ENCODE data around the gene RNF208. TPM values are rescaled to one million over a fixed set of nuclear protein-coding genes. Genes with fewer than 3 reads are reported as not detected.
A peak's percentile ranks its signal among the peaks of the same experiment; 100 is the strongest.

RNF208 gene
- total and polyA plus RNA-seq, 9 of the 15 experiments (the other 6 are each of a cell fraction or from before 2014, with no cell fraction given) = 0.15 to 6.9 (median 0.50) TPM; not detected in 2

DNA sequence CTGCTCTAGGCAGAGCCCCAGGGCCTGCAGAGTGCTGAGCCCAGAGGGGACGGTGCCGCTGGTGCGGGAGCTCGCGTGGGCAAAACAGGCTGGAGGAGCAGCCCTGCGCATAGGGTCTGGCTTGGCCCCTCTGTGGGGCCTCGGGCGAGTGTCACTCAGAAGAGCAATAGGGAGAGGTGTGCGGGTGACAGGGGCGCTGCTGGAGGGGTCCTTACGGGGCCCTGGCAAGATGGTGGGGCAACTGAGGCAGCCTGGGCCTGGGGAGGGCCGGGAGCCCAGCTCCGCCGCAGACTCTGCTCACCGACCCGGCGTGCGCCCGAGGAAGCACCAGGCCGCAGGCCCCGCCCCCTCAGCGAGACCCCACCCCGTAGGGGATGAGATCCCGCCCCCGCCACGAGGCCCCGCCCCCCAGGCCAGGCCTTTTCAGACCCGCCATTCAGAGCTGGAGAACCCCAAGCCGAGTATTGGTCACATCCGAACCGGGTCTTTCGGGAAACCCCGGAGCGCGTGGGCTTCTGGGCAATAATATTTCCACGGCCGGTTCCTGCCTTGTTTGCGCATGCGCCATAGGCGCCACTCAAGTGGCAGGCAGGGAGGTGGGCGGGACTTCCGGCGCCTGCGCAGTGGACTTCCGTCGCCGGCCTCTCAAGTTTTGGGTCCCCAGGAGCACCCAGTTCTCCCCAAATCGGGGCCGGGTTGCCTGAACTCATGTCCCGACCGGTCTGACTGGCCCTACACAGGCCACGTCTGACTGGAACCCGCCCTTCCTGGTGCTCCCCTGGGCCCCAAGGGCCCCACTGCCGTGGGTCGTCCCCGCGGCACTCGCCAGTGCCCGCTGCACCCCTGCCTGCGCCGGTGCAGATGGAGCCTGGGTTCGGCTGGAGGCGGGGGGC, 1.3 kb upstream of the RNF208 start (continued):
- TF ChIP-seq, protein P1, sequence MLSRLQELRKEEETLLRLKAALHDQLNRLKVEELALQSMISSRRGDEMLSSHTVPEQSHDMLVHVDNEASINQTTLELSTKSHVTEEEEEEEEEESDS (CRISPR knock-in tag; IDR thresholded peaks at IDR 0.05) = no peak
- TF ChIP-seq ZNF76 (CRISPR knock-in tag; IDR thresholded peaks at IDR 0.05; ENCODE audit: borderline replicate concordance) = no peak
- no peak for TF ChIP-seq MAFG (tag; conservative IDR thresholded peaks at IDR 0.05)
- TF ChIP-seq, protein P2, sequence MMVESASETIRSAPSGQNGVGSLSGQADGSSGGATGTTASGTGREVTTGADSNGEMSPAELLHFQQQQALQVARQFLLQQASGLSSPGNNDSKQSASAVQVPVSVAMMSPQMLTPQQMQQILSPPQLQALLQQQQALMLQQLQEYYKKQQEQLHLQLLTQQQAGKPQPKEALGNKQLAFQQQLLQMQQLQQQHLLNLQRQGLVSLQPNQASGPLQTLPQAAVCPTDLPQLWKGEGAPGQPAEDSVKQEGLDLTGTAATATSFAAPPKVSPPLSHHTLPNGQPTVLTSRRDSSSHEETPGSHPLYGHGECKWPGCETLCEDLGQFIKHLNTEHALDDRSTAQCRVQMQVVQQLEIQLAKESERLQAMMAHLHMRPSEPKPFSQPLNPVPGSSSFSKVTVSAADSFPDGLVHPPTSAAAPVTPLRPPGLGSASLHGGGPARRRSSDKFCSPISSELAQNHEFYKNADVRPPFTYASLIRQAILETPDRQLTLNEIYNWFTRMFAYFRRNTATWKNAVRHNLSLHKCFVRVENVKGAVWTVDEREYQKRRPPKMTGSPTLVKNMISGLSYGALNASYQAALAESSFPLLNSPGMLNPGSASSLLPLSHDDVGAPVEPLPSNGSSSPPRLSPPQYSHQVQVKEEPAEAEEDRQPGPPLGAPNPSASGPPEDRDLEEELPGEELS (CRISPR knock-in tag; IDR thresholded peaks at IDR 0.05; ENCODE audit: borderline replicate concordance) = no peak
- TF ChIP-seq, protein P3, sequence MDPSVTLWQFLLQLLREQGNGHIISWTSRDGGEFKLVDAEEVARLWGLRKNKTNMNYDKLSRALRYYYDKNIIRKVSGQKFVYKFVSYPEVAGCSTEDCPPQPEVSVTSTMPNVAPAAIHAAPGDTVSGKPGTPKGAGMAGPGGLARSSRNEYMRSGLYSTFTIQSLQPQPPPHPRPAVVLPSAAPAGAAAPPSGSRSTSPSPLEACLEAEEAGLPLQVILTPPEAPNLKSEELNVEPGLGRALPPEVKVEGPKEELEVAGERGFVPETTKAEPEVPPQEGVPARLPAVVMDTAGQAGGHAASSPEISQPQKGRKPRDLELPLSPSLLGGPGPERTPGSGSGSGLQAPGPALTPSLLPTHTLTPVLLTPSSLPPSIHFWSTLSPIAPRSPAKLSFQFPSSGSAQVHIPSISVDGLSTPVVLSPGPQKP (CRISPR knock-in tag; IDR thresholded peaks at IDR 0.05) = no peak
- no peak for TF ChIP-seq ZNF274 (IDR thresholded peaks at IDR 0.05; ENCODE audit: borderline replicate concordance, low read depth, low read length)
- TF ChIP-seq KDM4B (IDR thresholded peaks at IDR 0.05; ENCODE audit: borderline replicate concordance in 2 of 2, low read depth in 1 of 2) = no peak
- TF ChIP-seq CREM (IDR thresholded peaks at IDR 0.05; ENCODE audit: low read depth) = peak; percentile 65; the same call in 1 of the 2 replicates
- TF ChIP-seq, protein P4, sequence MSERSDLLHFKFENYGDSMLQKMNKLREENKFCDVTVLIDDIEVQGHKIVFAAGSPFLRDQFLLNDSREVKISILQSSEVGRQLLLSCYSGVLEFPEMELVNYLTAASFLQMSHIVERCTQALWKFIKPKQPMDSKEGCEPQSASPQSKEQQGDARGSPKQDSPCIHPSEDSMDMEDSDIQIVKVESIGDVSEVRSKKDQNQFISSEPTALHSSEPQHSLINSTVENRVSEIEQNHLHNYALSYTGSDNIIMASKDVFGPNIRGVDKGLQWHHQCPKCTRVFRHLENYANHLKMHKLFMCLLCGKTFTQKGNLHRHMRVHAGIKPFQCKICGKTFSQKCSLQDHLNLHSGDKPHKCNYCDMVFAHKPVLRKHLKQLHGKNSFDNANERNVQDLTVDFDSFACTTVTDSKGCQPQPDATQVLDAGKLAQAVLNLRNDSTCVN (CRISPR knock-in tag; IDR thresholded peaks at IDR 0.05) = no peak
- TF ChIP-seq, protein P5, sequence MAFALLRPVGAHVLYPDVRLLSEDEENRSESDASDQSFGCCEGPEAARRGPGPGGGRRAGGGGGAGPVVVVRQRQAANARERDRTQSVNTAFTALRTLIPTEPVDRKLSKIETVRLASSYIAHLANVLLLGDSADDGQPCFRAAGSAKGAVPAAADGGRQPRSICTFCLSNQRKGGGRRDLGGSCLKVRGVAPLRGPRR (CRISPR knock-in tag; IDR thresholded peaks at IDR 0.05) = no peak
- TF ChIP-seq ZNF586 (CRISPR knock-in tag; conservative IDR thresholded peaks at IDR 0.05) = no peak
- TF ChIP-seq, protein P6, sequence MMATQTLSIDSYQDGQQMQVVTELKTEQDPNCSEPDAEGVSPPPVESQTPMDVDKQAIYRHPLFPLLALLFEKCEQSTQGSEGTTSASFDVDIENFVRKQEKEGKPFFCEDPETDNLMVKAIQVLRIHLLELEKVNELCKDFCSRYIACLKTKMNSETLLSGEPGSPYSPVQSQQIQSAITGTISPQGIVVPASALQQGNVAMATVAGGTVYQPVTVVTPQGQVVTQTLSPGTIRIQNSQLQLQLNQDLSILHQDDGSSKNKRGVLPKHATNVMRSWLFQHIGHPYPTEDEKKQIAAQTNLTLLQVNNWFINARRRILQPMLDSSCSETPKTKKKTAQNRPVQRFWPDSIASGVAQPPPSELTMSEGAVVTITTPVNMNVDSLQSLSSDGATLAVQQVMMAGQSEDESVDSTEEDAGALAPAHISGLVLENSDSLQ (IDR thresholded peaks at IDR 0.05) = peak; percentile 94
- TF ChIP-seq SMARCA4 (IDR thresholded peaks at IDR 0.05) = no peak
- TF ChIP-seq CEBPG (CRISPR knock-in tag; IDR thresholded peaks at IDR 0.05) = no peak
- no peak for TF ChIP-seq CEBPG (tag; conservative IDR thresholded peaks at IDR 0.05 in 1 of 2, IDR thresholded peaks at IDR 0.05 in 1 of 2)
- TF ChIP-seq ILK (tag; IDR thresholded peaks at IDR 0.05; ENCODE audit: borderline replicate concordance, low read depth) = no peak
- peak; percentile 78 for TF ChIP-seq ZFX (CRISPR knock-in tag; IDR thresholded peaks at IDR 0.05)
- TF ChIP-seq, protein P7, sequence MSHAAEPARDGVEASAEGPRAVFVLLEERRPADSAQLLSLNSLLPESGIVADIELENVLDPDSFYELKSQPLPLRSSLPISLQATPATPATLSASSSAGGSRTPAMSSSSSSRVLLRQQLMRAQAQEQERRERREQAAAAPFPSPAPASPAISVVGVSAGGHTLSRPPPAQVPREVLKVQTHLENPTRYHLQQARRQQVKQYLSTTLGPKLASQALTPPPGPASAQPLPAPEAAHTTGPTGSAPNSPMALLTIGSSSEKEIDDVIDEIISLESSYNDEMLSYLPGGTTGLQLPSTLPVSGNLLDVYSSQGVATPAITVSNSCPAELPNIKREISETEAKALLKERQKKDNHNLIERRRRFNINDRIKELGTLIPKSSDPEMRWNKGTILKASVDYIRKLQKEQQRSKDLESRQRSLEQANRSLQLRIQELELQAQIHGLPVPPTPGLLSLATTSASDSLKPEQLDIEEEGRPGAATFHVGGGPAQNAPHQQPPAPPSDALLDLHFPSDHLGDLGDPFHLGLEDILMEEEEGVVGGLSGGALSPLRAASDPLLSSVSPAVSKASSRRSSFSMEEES (CRISPR knock-in tag; IDR thresholded peaks at IDR 0.05) = no peak
- TF ChIP-seq HCFC1 (IDR thresholded peaks at IDR 0.05; ENCODE audit: low read depth, low read length) = peak; percentile 72

Measured in K562 (cell line).